Chondrocyte (in vitro differentiated cells): ENCODE results near the gene PRSS21. TPM values are rescaled to one million over a fixed set of nuclear protein-coding genes. Genes with fewer than 3 reads are reported as not detected.

Experiments used
- DNase-seq: peaks from one replicate; pipeline ENCODE4 v3.0.0; 2021; ENCODE audit warnings: mixed read lengths, low spot score
- H3K27ac Mint-ChIP-seq: one replicate; pipeline ENCODE4 v1.8.0; 2021; ENCODE audit warnings: mild to moderate bottlenecking, moderate library complexity, mixed read lengths; ENCODE audit not compliant: unreplicated experiment
- H3K27me3 Mint-ChIP-seq: 2 replicates; pipeline ENCODE4 v1.8.0; 2021; ENCODE audit warnings: low read depth, mixed read lengths
- H3K36me3 Mint-ChIP-seq: 2 replicates; pipeline ENCODE4 v1.8.0; 2021; ENCODE audit warnings: low read depth, mixed read lengths
- H3K4me1 Mint-ChIP-seq: 2 replicates; pipeline ENCODE4 v1.8.0; 2021; ENCODE audit warnings: low read depth, mild to moderate bottlenecking, mixed read lengths
- H3K4me3 Mint-ChIP-seq: one replicate; pipeline ENCODE4 v1.8.0; 2021; ENCODE audit warnings: mild to moderate bottlenecking, moderate library complexity, mixed read lengths; ENCODE audit not compliant: unreplicated experiment
- H3K9me3 Mint-ChIP-seq: 2 replicates; pipeline ENCODE4 v1.8.0; 2021; ENCODE audit warnings: low read depth, mixed read lengths
- total RNA-seq: library from RNA; stranded (reverse); gene quantifications from 3 replicates; pipeline ENCODE4 v1.2.1, GENCODE V29; 2021
- TF ChIP-seq, protein P1 (sequence below): fragments of 200-600 bp; sonication (generic); IDR thresholded peaks from 2 replicates; pipeline ENCODE4 v1.5.0; 2021; ENCODE audit warnings: antibody characterized with exemption, mild to moderate bottlenecking, moderate library complexity

The PRSS21 gene
- total RNA-seq, 1 donor from 2014 or later = not detected

DNA sequence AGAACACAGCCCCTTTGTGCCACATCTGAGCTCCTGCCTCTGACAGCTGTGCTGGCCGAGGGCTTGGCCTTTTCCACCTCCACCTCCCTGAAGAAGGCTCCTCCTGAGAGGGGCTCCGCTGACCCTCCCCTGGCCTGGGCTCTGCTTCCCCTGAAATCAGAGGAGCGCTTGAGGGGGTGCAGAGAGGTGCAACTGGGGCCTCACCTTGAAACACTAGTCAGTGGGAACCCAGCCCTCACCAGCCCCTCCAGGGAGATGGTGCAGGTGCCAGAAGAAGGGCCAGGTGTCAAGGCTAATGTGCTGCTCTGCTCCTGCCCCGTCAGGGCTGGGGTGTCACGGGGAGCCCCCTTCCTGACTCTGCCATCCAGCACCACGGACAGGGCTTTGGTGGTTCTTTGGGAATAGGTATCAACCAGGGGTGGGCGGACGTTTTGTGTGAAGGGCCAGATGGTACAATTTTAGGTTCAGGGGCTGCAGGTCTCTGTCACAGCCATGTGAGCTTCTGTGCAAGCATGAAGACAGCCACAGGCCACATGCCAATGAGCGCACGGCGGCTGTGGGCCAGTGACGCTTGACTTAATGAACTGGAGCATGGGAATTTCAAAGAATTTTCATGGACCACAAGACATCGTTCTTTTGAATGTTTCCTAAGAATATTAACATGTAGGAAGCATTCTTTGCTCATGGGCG, 10.9 kb downstream of the PRSS21 start:
- H3K27me3 Mint-ChIP-seq = peaks cover 17% of the 10 kb centered on the region
- no peak overlapping the region for H3K27ac Mint-ChIP-seq
- no peaks in the 10 kb centered on the region for H3K4me1 Mint-ChIP-seq
- TF ChIP-seq, protein P1, sequence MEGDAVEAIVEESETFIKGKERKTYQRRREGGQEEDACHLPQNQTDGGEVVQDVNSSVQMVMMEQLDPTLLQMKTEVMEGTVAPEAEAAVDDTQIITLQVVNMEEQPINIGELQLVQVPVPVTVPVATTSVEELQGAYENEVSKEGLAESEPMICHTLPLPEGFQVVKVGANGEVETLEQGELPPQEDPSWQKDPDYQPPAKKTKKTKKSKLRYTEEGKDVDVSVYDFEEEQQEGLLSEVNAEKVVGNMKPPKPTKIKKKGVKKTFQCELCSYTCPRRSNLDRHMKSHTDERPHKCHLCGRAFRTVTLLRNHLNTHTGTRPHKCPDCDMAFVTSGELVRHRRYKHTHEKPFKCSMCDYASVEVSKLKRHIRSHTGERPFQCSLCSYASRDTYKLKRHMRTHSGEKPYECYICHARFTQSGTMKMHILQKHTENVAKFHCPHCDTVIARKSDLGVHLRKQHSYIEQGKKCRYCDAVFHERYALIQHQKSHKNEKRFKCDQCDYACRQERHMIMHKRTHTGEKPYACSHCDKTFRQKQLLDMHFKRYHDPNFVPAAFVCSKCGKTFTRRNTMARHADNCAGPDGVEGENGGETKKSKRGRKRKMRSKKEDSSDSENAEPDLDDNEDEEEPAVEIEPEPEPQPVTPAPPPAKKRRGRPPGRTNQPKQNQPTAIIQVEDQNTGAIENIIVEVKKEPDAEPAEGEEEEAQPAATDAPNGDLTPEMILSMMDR = no peak
- no peaks in the 10 kb centered on the region for H3K9me3 Mint-ChIP-seq
- no peaks in the 10 kb centered on the region for H3K36me3 Mint-ChIP-seq
- DNase-seq = no peak
- no peak overlapping the region for H3K4me3 Mint-ChIP-seq

DNA sequence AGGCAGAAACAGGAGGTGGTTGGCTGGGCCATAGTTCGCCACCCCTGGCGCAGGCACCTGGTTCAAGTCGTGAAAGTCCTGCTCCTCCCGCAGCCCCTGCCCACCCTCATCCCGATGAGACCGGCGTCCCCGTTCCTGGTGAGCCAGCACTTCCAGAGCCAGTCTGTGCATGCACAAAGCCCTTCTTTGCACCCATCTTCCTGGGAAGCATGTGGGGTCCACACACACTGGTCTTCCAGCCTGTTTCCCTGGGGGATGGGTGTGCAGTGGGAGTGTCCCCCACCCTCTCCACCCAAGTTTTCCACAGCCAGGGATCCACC, 11.4 kb downstream of the PRSS21 start:
- no peaks in the 10 kb centered on the region for H3K4me1 Mint-ChIP-seq
- H3K4me3 Mint-ChIP-seq = no peak overlapping the region
- no peaks in the 10 kb centered on the region for H3K9me3 Mint-ChIP-seq
- TF ChIP-seq, protein P1 = no peak
- H3K36me3 Mint-ChIP-seq = no peaks in the 10 kb centered on the region
- no peak overlapping the region for H3K27ac Mint-ChIP-seq
- DNase-seq = no peak
- peaks cover 17% of the 10 kb centered on the region for H3K27me3 Mint-ChIP-seq

DNA sequence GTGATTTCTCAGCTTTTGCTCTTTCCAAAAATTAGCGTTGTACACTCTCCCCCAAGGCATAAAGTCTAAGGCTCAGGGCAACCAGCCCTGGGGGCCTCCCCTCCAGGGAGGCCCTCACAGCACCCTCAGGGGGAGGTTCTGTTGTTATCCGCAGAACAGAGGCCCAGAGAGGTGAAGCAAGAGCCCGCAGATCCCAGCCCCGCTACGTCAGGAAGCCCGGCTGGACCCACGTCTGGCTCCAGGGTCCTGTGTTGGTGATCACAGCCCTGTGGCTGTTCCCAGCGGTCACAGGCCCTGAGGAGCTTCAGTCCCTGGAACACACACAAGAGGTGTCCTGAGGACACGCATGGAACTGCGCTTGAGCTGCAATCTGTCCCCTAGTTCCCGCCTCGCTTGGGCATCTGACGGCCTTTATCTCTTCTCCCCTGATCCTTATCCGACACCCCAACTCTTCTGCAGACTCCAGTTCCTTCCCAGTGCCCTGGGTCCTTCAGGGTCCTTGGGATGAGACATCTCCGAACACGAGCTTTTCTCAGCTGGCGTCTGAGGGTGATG, 11.9 kb downstream of the PRSS21 start:
- peaks cover 17% of the 10 kb centered on the region for H3K27me3 Mint-ChIP-seq
- TF ChIP-seq, protein P1 = no peak
- DNase-seq = peak; percentile 39

DNA sequence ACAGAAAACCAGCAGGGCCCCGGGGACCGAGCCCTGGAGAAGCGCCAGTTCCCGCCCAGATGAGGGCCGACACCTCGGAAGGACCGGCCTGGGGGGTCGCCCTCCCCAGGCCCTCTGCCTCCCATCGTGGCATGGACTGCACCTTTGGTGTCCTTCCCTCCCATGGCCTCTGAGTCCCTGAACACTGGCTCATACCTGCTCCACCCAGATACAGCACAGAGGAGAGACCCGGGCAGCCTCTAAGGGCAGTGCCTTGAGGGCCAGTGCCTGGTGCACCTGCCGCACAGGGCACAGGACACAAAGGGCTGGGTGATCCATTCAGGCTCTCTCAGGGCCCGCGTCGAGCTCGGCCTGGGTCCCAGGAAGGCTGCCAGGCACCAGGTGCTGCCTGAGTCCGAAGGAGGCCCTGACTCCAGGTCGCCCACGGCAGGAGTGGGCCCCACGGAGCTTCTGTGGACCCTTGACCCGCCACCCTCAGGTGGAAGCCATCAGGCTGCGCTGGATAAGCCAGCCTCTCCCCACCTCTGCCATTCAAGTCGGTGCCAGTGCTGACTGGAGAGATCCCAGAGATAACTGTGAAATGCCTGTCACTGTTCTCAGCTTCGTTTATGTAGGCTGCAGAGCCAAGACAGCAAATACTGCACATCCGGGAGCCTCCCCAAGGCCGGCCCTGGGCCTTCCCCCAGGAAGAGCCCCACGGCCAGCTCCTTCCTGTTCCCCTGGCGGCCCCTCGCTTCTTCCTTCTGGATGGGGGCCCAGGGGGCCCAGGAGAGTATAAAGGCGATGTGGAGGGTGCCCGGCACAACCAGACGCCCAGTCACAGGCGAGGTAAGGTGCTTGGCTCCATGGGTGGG, 12.7 kb downstream of the PRSS21 start, which contains the start of gene ZG16B:
Gene ZG16B, plus strand, starts transcription at position 803 of the 854 bp plus-strand sequence. CDS start 139 bp downstream, outside the sequence.
- TF ChIP-seq, protein P1 = no peak
- no peaks in the 10 kb centered on the region for H3K36me3 Mint-ChIP-seq
- no peaks in the 10 kb centered on the region for H3K9me3 Mint-ChIP-seq
- H3K27ac Mint-ChIP-seq = peak within 1 kb of the TSS; percentile 32
- peaks cover 17% of the 10 kb centered on the region for H3K27me3 Mint-ChIP-seq
- H3K4me1 Mint-ChIP-seq = peaks cover 3% of the 10 kb centered on the region
- no peak within 1 kb of the TSS for H3K4me3 Mint-ChIP-seq
- peak; percentile 81 for DNase-seq

More for the DNA sequence above, 11.9 kb downstream of the PRSS21 start:
- Mint-ChIP-seq H3K4me3 (no peak overlapping the region), H3K9me3 (no peaks in the 10 kb centered on the region), H3K27ac (no peak overlapping the region), H3K36me3 (no peaks in the 10 kb centered on the region), H3K4me1 (no peaks in the 10 kb centered on the region)

DNA sequence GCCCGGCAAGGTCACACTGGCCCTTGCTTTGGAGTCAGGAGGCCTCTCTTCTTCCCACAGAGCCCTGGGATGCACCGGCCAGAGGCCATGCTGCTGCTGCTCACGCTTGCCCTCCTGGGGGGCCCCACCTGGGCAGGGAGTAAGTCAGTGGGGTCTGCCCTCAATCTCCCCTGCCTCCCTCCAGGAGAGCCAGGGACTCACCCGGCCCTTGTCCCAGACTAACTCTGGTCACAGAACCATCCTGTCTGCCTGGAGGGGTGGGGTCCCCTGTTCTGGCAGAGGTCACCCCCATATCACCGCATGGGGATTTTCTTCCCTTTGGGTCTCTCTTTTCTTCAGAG, 13.3 kb downstream of the PRSS21 start:
- TF ChIP-seq, protein P1 = no peak
- Mint-ChIP-seq H3K27me3 (peaks cover 17% of the 10 kb centered on the region), H3K9me3 (no peaks in the 10 kb centered on the region), H3K4me1 (peaks cover 5% of the 10 kb centered on the region), H3K36me3 (no peaks in the 10 kb centered on the region), H3K4me3 (no peak overlapping the region), H3K27ac (no peak overlapping the region)
- peak; percentile 82 for DNase-seq
